ENCODE measurements around the gene PNMA5. TPM values are rescaled to one million over a fixed set of nuclear protein-coding genes. Genes with fewer than 3 reads are reported as not detected.

Gene PNMA5
- not detected in 2 replicates for total RNA-seq (2014; rRNA removed)
- not detected for Bru-seq, nascent RNA
- not detected for BruChase-seq, experiment 1, labeled RNA remaining after a 6-hour chase
- BruChase-seq, experiment 2, labeled RNA remaining after a 2-hour chase, result not detected
- long read RNA-seq, result 0 reads

- H3K27ac ChIP-seq (ENCODE audit: low read length), result no peak within 1 kb of the TSS
- H3K79me2 ChIP-seq (ENCODE audit: low read length), result no peaks in the 10 kb centered on the region
- POLR2A ChIA-PET (ENCODE audit: unreplicated experiment), result no interaction called here
- H3K9me3 ChIP-seq (ENCODE audit: low read length), result no peaks in the 10 kb centered on the region
- no peak for TF ChIP-seq EZH2phosphoT487 (IDR thresholded peaks at IDR 0.05; ENCODE audit: borderline replicate concordance, low read length)
- TF ChIP-seq CTCF (conservative IDR thresholded peaks at IDR 0.05; ENCODE audit: low read depth, low read length), result no peak
- TF ChIP-seq EZH2 (IDR thresholded peaks at IDR 0.05; ENCODE audit: low read length, unreplicated experiment), result no peak
- no peak within 1 kb of the TSS for H3K4me3 ChIP-seq (ENCODE audit: low read length)
- no peaks in the 10 kb centered on the region for H3K9me2 ChIP-seq (replicated peaks; ENCODE audit: low read length)
- no TSS peak for BruUV-seq (replicated peaks)
- intact Hi-C loops (cut with micrococcal nuclease), result no loop called here
- no peaks in the 10 kb centered on the region for H3F3A ChIP-seq (ENCODE audit: low read length, unreplicated experiment)
- ATAC-seq (no peak), DNase-seq (no peak)
- H2AFZ ChIP-seq (ENCODE audit: low read length), result no peak within 1 kb of the TSS
- H3K4me1 ChIP-seq (ENCODE audit: insufficient read depth, low read length), result no peaks in the 10 kb centered on the region
- no peaks in the 10 kb centered on the region for H3K36me3 ChIP-seq (ENCODE audit: low read depth, low read length)
- no peaks in the 10 kb centered on the region for H4K20me1 ChIP-seq (ENCODE audit: low read length)
- CTCF ChIA-PET, result no interaction called here
- H3K9ac ChIP-seq (ENCODE audit: low read length), result no peak within 1 kb of the TSS
- H3K4me2 ChIP-seq (ENCODE audit: low read length), result no peak within 1 kb of the TSS
- no peaks in the 10 kb centered on the region for H3K27me3 ChIP-seq (ENCODE audit: low read length)
These were observed at the start of gene PNMA5 for GRCh38 chrX:152993933-152994332. Gene PNMA5 (minus strand): TSS chrX:152994116. CDS start chrX:152991598, 2,518 bp downstream.

GRCh38 chrX:153032397-153033118, 38.6 kb upstream of the PNMA5 start:
- intact Hi-C loops (cut with micrococcal nuclease), result no loop called here
- Histone ChIP-seq H3K27me3 (ENCODE audit: low read length) (no peaks in the 10 kb centered on the region), H3K9ac (ENCODE audit: low read length) (peak overlapping the region; percentile 53), H3K4me1 (ENCODE audit: insufficient read depth, low read length) (no peaks in the 10 kb centered on the region), H2AFZ (ENCODE audit: low read length) (peak overlapping the region; percentile 92), H3K9me3 (ENCODE audit: low read length) (no peaks in the 10 kb centered on the region), H3K79me2 (ENCODE audit: low read length) (no peaks in the 10 kb centered on the region), H3K36me3 (ENCODE audit: low read depth, low read length) (no peaks in the 10 kb centered on the region), H3K9me2 (replicated peaks; ENCODE audit: low read length) (no peaks in the 10 kb centered on the region), H3K27ac (ENCODE audit: low read length) (no peak overlapping the region), H3K4me3 (ENCODE audit: low read length) (peak overlapping the region; percentile 60), H3K4me2 (ENCODE audit: low read length) (peak overlapping the region; percentile 83), H3F3A (ENCODE audit: low read length, unreplicated experiment) (no peaks in the 10 kb centered on the region), H4K20me1 (ENCODE audit: low read length) (no peaks in the 10 kb centered on the region)
- ChIA-PET POLR2A (ENCODE audit: unreplicated experiment) (no interaction called here), CTCF (interaction anchor here (0.5 kb wide), 1 partner anchor 91 kb away, joined by 4 read pairs; no protein-coding TSS in a partner anchor)
- ATAC-seq (peak; percentile 84), DNase-seq (peak; percentile 70)
- no peak for TF ChIP-seq EZH2phosphoT487 (IDR thresholded peaks at IDR 0.05; ENCODE audit: borderline replicate concordance, low read length)
- peak; percentile 85 for TF ChIP-seq CTCF (conservative IDR thresholded peaks at IDR 0.05; ENCODE audit: low read depth, low read length)
- BruUV-seq (replicated peaks), result no TSS peak

- no peak for TF ChIP-seq EZH2 (IDR thresholded peaks at IDR 0.05; ENCODE audit: low read length, unreplicated experiment)
- TF ChIP-seq CTCF (conservative IDR thresholded peaks at IDR 0.05; ENCODE audit: low read depth, low read length), result no peak
- TF ChIP-seq EZH2phosphoT487 (IDR thresholded peaks at IDR 0.05; ENCODE audit: borderline replicate concordance, low read length), result no peak
These were observed 36.9 kb upstream of the PNMA5 start for GRCh38 chrX:153030801-153031200.

More at GRCh38 chrX:153030801-153031200, 36.9 kb upstream of the PNMA5 start:
- no peak for DNase-seq
- Histone ChIP-seq H4K20me1 (ENCODE audit: low read length) (no peaks in the 10 kb centered on the region), H3K27ac (ENCODE audit: low read length) (no peak overlapping the region), H3K9me3 (ENCODE audit: low read length) (no peaks in the 10 kb centered on the region), H3K9me2 (replicated peaks; ENCODE audit: low read length) (no peaks in the 10 kb centered on the region), H3K9ac (ENCODE audit: low read length) (no peak overlapping the region), H3F3A (ENCODE audit: low read length, unreplicated experiment) (no peaks in the 10 kb centered on the region), H2AFZ (ENCODE audit: low read length) (no peak overlapping the region), H3K4me3 (ENCODE audit: low read length) (no peak overlapping the region), H3K4me1 (ENCODE audit: insufficient read depth, low read length) (no peaks in the 10 kb centered on the region), H3K79me2 (ENCODE audit: low read length) (no peaks in the 10 kb centered on the region), H3K4me2 (ENCODE audit: low read length) (no peak overlapping the region), H3K36me3 (ENCODE audit: low read depth, low read length) (no peaks in the 10 kb centered on the region), H3K27me3 (ENCODE audit: low read length) (no peaks in the 10 kb centered on the region)
- intact Hi-C loops (cut with micrococcal nuclease), result no loop called here
- ChIA-PET POLR2A (ENCODE audit: unreplicated experiment) (no interaction called here), CTCF (no interaction called here)
- no TSS peak for BruUV-seq (replicated peaks)
- ATAC-seq, result no peak

All from PC-3 (cell line).